ENCODE data around the gene ZNF500. TPM values are rescaled to one million over a fixed set of nuclear protein-coding genes. Genes with fewer than 3 reads are reported as not detected.

Gene ZNF500
- total and polyA plus RNA-seq, 2 of the 4 experiments (the other 2 are of a cell fraction) = 4.5 to 5.9 TPM

GRCh38 chr16:4701791-4702465, 65.0 kb downstream of the ZNF500 start:
- H4K20me1 ChIP-seq (ENCODE audit: insufficient read depth, low read length) = 0 out of 2 replicates have a peak, but pooled peaks cover 3% of the 10 kb centered on the region
- H4K91ac ChIP-seq (ENCODE audit: insufficient read depth, low read depth, low read length) = no peak overlapping the region
- H3K4ac ChIP-seq (ENCODE audit: low read depth, low read length) = no peak overlapping the region
- no peak for ATAC-seq (ENCODE audit: low read depth)
- H2BK15ac ChIP-seq (ENCODE audit: low read depth, low read length) = no peak overlapping the region
- CTCF ChIA-PET = no interaction called here
- POLR2A ChIA-PET (ENCODE audit: unreplicated experiment) = no interaction called here
- H3K79me1 ChIP-seq (ENCODE audit: low read depth in 1 of 2, low read length in 2 of 2) = peaks cover 0 to 9% of the 10 kb centered on the region in 2 experiments; a peak in 1 of 4 replicates
- H3K27ac ChIP-seq (ENCODE audit: insufficient read depth, low read length) = no peak overlapping the region
- no peak overlapping the region for H3K9ac ChIP-seq (ENCODE audit: low read depth, low read length)
- intact Hi-C loops (cut with micrococcal nuclease) (no loop called here), in situ Hi-C loops (cut with MboI; ENCODE audit: low sequenced_read_pairs) (no loop called here), dilution Hi-C loops (cut with HindIII; ENCODE audit: low sequenced_read_pairs, unreplicated experiment) (no loop called here)
- 0 out of 2 replicates have a peak, but pooled peaks cover 3% of the 10 kb centered on the region for H3K9me1 ChIP-seq (ENCODE audit: insufficient read depth, low read length)
- no peak overlapping the region for H2BK5ac ChIP-seq (ENCODE audit: low read depth, low read length, poor library complexity, severe bottlenecking)
- no TSS peak for BruUV-seq (replicated peaks)
- no peak overlapping the region for H3K4me2 ChIP-seq (ENCODE audit: low read depth, low read length)
- peaks cover 61% of the 10 kb centered on the region for H3K36me3 ChIP-seq (ENCODE audit: control insufficient read depth, insufficient read depth, low read length)
- H3K56ac ChIP-seq (ENCODE audit: extremely low read depth, insufficient read depth, low read length) = no peak overlapping the region
- TF ChIP-seq RAD21 (IDR thresholded peaks at IDR 0.05; ENCODE audit: low read length) (no peak), POLR2A (IDR thresholded peaks at IDR 0.05; ENCODE audit: low read depth, low read length) (no peak), CEBPB (IDR thresholded peaks at IDR 0.05; ENCODE audit: low read depth, low read length) (no peak), FOS (IDR thresholded peaks at IDR 0.05; ENCODE audit: low read depth, low read length) (no peak), CTCF (conservative IDR thresholded peaks at IDR 0.05; ENCODE audit: low read depth, low read length) (no peak), SMC3 (IDR thresholded peaks at IDR 0.05; ENCODE audit: low read depth, low read length) (no peak)
- H3K4me1 ChIP-seq (ENCODE audit: control insufficient read depth, insufficient read depth, low read length) = no peaks in the 10 kb centered on the region
- no peak overlapping the region for H2BK120ac ChIP-seq (ENCODE audit: low read depth, low read length)
- no peak overlapping the region for H2AK5ac ChIP-seq (ENCODE audit: low read depth, low read length)
- H3K14ac ChIP-seq (replicated peaks; ENCODE audit: low read depth, low read length) = no peak overlapping the region
- H4K5ac ChIP-seq (ENCODE audit: low read depth, low read length) = no peak overlapping the region
- no peak overlapping the region for H3K18ac ChIP-seq (ENCODE audit: low read depth, low read length)
- H3K4me3 ChIP-seq (ENCODE audit: insufficient read depth, low read depth, low read length) = no peak overlapping the region
- no peak overlapping the region for H2AK9ac ChIP-seq (replicated peaks; ENCODE audit: low read depth, low read length, poor library complexity)
- no peak overlapping the region for H2AFZ ChIP-seq (replicated peaks; ENCODE audit: low read length, poor library complexity)
- H2BK20ac ChIP-seq (ENCODE audit: low read depth, low read length) = no peak overlapping the region
- DNase-seq = no peak
- 100% methylated on average over 1 of the region's 17 CpGs; no CpG with 5 or more reads in 1 of the 2 experiments for WGBS, 2 experiments (ENCODE audit: extremely low coverage in 2 of 2, insufficient read length in 1 of 2)
- H3K23ac ChIP-seq (ENCODE audit: low read depth, low read length) = no peak overlapping the region
- H4K8ac ChIP-seq (ENCODE audit: low read depth in 2 of 2, low read length in 2 of 2) = no peak overlapping the region
- no peaks in the 10 kb centered on the region for H3K27me3 ChIP-seq (ENCODE audit: control insufficient read depth, insufficient read depth, low read length)
- H3K9me3 ChIP-seq (ENCODE audit: control insufficient read depth, insufficient read depth, low read length) = no peaks in the 10 kb centered on the region
